Adipose tissue (tissue), 3 donors: ENCODE data around the gene CCNG2. TPM values are rescaled to one million over a fixed set of nuclear protein-coding genes. Genes with fewer than 3 reads are reported as not detected.
"Not testable (repeated sequence)": the region's sequence is repeated elsewhere in the genome, so short reads cannot be mapped to it uniquely, and the experiment has no call there.

Experiments
- H3K27ac ChIP-seq: one replicate; pipeline ENCODE4 v1.5.1; 2013; ENCODE audit warnings: low read depth, low read length
- WGBS, 3 donors: extraction: QIAGEN DNeasy Blood & Tissue Kit; methylation state at CpG; one replicate each; pipeline ENCODE4 v1.1.7; 2013; 5-methylcytosine and 5-hydroxymethylcytosine counted together
- polyA plus RNA-seq, 3 donors: library from polyadenylated mRNA; stranded (reverse); fragments of 200-250 nt; gene quantifications; one replicate each; pipeline ENCODE4 v1.2.3, GENCODE V29; 2013
- donor health status: healthy with polysubstance abuse.
- donor health status: Bipolar disorder and iron deficiency.
- donor health status: healthy.

CCNG2 gene, protein sequence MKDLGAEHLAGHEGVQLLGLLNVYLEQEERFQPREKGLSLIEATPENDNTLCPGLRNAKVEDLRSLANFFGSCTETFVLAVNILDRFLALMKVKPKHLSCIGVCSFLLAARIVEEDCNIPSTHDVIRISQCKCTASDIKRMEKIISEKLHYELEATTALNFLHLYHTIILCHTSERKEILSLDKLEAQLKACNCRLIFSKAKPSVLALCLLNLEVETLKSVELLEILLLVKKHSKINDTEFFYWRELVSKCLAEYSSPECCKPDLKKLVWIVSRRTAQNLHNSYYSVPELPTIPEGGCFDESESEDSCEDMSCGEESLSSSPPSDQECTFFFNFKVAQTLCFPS
- 10 to 100 TPM in 2 of 3 donors, 1 to 10 TPM in 1; 8.9 to 46.9 (median 13.4) TPM for polyA plus RNA-seq

DNA sequence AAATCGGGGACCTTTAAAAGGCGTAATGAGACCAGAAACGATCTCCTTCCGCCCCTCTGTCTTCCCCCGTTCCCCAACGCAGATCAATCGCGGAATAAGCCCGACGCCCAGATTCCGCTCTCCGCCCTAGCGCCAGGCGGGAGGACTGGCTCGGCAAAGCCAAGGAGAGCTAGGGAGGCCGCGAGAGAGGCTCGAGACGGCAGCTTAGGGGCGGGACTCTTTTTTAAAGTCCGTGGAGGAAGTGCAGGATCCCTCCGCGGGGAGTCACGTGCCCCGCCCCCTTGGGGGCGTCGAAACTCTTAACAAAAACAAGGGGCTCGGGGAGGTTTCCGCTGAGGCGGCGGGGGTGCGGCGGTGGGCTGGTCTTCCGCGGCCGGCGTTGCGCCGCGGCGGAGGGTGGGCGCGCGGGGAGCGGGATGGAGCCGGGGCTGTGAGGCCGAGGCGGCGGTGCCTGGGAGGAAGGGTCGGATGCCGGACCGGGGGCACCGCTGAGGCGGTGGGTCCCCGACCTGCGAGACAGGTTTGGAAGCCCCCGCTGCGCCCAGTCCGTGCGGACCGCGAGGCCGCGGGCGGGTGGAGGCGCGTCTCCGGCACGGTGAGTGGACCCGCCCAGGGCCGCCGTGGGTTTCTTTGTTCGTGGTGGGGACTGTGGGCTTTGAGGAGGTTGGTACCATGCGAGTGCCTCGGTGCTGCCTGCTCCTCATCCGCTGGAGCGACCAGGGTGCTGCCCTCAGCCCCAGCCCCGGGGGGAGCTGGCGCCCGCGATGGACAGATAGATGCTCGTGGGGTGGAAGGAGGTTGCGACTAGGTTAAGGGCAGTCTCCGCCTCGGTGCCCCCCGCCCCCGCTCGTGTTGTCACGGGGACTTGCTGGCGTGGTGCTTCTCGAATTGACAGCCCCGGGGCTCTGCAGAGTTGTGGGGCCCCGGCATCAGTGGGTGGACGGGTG is at the start of gene CCNG2:
Gene CCNG2 (plus strand): TSS at position 296 of the 947 bp plus-strand sequence. CDS start 1,326 bp downstream, outside the sequence.
- no peak within 1 kb of the TSS for H3K27ac ChIP-seq
- 0 to 1% (median 1%) methylated on average over 91 to 94 of the region's 94 CpGs for WGBS, 3 donors

DNA sequence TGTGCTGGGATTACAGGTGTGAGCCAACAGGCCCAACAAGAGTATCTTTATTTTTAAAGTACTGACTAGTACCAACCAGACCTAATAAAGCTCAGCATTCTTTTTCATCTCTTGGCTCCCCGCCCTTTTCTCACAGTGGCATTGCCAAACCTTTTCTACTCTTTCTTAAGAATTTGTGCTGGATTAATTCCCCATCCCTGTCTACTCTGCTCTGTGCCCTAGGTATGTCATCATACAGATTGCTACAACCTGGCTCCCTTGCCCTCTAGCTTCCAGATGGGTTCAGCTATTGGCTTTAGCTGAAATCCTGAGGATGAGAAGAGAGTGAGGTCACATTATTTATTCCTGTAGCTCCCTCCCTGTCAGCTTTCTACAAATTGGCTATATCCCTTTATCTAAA is 46.3 kb upstream of the CCNG2 start:
- H3K27ac ChIP-seq = no peak overlapping the region
- WGBS, 3 donors = 84 to 95% (median 93%) methylated on average over 1 of the region's 1 CpG

DNA sequence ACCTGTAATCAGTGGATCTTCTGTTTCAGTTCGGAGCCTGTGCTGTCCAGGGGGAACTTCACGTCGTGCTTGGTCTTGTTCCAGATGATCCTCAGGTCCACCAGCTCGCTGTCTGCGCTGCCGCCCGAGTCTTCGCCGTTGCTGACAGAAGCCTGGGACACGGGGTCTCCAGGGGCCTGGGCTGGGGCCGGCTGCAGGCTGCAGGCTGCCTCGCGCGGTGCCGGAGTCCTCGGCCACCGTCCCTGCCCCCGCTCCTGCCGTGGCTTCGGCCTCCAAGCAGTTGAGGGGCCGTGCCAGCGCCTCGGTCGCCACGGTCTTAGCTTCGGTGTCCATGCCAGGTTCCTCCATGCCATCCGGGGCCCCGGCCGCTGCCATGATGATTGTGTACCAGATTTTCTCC is 43.9 kb upstream of the CCNG2 start:
- no peak overlapping the region for H3K27ac ChIP-seq
- 94 to 96% (median 95%) methylated on average over 29 of the region's 29 CpGs for WGBS, 3 donors

DNA sequence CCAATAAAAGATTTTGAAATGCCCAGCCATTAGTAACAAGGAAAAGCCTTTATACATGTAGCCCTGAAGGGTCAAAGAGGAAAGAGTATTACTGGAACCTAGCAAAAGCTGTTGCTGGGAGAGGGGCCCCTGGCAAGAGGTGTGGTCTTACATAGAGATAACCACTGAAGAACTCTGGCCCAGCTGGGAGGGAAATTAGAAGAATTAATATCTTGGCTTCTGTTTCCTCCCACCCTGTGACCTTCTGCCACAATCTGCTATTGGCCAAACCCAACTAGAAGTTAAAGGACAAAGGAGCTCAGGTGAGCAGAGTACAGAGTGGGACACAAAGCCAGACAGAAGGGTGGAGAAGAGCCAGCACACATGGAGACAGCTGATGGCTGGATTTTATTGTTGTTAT is 39.3 kb upstream of the CCNG2 start:
- no peak overlapping the region for H3K27ac ChIP-seq

GRCh38 chr4:77120886-77121508 is 36.0 kb upstream of the CCNG2 start:
- no peak overlapping the region for H3K27ac ChIP-seq
- 73 to 92% (median 89%) methylated on average over 8 of the region's 8 CpGs for WGBS, 3 donors

DNA sequence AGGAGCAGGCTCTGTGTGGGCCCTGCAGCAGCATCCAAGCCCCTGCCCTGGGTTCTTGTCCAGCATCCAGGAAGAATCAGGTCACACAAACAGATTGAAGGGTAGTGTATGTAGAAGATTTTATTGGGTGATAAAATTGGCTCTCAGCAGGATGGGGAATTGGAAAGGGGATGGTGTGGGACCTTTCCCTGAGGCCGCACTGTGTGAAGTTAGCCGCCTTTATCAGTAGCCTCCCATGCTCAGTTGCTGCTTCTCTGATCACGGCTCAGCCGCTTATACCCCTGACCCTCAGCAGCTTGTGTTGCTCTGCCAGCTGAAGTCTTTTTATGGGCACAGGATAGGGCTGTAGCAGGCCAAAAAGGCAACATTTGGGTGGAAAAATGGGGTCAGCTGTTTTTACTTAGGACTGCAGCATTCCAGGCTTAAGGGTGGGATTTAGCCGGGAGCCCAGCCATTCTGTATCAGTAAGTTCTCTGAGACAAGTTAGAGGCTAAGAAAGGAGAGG is 35.2 kb upstream of the CCNG2 start:
- H3K27ac ChIP-seq = no peak overlapping the region
- 83 to 89% (median 84%) methylated on average over 5 of the region's 5 CpGs for WGBS, 3 donors

DNA sequence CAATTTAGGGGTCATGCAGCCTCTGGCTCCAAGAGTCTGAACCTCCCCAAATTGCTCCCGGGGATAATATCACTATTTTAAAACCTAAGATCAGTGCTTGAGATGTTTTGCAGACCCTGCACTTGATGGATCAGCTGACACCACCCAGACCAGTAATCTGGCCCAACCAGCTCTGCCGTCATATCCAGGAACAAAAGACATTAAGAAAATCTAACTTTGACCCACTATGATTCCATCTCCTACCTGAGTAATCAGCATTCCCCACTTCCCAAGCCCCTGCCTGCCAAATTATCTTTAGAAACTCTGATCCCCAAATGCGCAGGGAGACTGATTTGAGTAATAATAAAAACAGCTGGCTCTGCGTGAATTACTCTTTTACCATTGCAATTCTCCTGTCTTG is 34.4 kb upstream of the CCNG2 start:
- 73 to 79% (median 79%) methylated on average over 4 of the region's 4 CpGs for WGBS, 3 donors
- no peak overlapping the region for H3K27ac ChIP-seq

GRCh38 chr4:77123411-77123810 is 33.6 kb upstream of the CCNG2 start:
- whole genome bisulfite sequencing, 3 donors = 50 to 88% (median 75%) methylated on average over 1 of the region's 1 CpG
- H3K27ac ChIP-seq = no peak overlapping the region

DNA sequence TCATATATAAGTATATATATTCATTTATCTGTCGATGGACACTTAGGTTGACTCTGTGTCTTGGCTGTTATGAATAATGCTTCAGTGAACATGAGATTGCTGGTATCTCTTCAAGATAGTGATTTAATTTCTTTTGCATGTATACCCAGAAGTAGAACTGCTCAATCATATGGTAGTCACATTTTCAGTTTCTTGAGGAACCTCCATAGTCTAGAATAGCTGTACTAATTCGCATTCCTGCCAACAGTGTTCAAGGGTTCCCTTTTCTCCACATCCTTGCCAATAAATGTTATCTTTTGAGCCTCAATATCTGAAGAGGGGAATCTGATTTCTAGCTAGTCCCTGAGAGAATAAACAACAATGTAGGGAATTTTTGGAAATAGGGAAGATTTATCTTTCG is 32.4 kb upstream of the CCNG2 start:
- H3K27ac ChIP-seq = no peak overlapping the region
- WGBS, 3 donors = 60 to 90% (median 86%) methylated on average over 3 of the region's 3 CpGs

GRCh38 chr4:77125961-77126360 is 31.0 kb upstream of the CCNG2 start:
- H3K27ac ChIP-seq = no peak overlapping the region
- 62 to 68% (median 66%) methylated on average over 8 of the region's 8 CpGs for whole genome bisulfite sequencing, 3 donors

DNA sequence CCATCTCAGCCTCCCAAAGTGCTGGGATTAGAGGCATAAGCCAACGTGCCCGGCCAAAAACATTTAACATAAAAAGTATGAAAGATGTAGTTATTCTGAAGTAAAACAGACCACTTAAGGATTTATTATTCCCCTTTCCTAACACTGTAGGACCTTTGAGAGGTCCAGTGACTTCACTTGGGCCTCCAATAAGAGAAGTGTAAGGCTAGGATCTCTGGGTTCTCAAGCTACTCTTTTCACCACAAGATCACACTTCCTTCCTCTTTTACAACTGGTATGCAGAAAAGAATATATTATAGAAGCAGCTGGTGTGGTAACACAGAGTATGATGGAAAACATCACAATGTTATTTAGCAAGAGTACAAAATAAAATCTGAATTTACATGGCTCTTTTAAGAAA is 30.2 kb upstream of the CCNG2 start:
- 61 to 92% (median 67%) methylated on average over 2 of the region's 2 CpGs for WGBS, 3 donors
- H3K27ac ChIP-seq = no peak overlapping the region

DNA sequence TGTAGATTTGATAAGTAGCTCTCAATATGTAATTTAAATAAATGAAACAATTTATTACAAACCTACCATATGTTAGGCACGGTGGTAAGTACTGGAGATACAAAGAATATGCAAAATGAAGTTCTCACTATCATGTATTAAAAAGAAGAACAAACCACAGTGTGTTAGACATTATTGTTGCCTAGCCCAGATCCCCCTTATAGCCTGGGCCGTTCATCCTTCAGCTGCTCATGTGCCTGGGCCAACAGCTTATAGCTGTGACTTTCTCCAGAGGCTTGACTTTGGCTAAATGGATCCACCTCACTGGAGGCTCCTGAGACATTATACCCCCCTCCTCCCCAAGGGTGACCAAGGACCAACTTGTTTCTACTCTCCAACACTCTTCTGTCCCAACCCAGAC is 29.8 kb upstream of the CCNG2 start:
- WGBS, 3 donors = 60 to 83% (median 60%) methylated on average over 2 of the region's 2 CpGs

DNA sequence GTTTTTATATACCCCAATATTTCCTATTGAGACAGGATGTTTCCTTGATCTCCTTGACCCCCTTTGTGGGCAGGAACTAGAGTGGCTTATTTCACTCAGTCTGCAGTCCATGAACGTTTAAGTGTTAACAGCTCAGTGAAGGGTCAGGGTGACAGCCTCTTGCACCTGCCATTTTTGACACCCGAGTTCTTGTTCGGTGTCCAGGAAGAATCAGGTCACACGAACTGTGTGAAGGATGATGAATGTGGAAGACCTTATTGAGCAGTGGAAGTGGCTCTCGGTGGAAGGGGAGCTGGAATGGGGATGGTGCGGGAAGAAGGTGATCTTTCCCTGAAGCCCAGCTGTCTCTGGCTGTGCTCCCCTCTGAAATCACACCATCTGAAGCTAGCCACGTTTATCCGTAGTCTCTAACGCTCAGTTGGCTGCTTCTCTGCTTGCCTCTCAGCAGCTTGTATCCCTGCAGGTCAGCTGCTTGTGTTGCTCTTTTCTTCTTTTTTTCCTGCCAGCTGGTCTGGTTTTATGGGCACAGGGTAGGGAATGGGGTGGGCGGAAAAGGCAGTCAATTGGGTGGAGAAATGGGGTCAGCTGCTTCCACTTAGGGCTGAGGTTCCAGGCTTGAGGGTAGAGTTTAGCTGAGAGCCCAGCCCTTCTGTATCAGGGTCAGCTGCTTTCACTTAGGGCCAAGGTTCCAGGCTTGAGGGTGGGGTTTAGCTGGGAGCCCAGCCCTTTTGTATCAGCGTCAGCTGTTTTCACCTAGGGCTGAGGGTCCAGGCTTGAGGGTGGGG is 29.0 kb upstream of the CCNG2 start:
- WGBS, 3 donors = 58 to 63% (median 63%) methylated on average over 11 of the region's 11 CpGs
- no peak overlapping the region for H3K27ac ChIP-seq

More for the DNA sequence above, 29.8 kb upstream of the CCNG2 start:
- H3K27ac ChIP-seq = no peak overlapping the region

GRCh38 chr4:77132652-77133312 is 24.2 kb upstream of the CCNG2 start:
- no peak overlapping the region for H3K27ac ChIP-seq
- WGBS, 3 donors = 68 to 82% (median 69%) methylated on average over 1 of the region's 1 CpG

- not testable (repeated sequence) for H3K27ac ChIP-seq
- 38 to 80% (median 45%) methylated on average over 6 of the region's 6 CpGs for WGBS, 3 donors
Measured at GRCh38 chr4:77137448-77137847, 19.6 kb upstream of the CCNG2 start.

GRCh38 chr4:77141964-77142645 is 14.9 kb upstream of the CCNG2 start:
- WGBS, 3 donors = 36 to 82% (median 79%) methylated on average over 6 of the region's 6 CpGs
- no peak overlapping the region for H3K27ac ChIP-seq

DNA sequence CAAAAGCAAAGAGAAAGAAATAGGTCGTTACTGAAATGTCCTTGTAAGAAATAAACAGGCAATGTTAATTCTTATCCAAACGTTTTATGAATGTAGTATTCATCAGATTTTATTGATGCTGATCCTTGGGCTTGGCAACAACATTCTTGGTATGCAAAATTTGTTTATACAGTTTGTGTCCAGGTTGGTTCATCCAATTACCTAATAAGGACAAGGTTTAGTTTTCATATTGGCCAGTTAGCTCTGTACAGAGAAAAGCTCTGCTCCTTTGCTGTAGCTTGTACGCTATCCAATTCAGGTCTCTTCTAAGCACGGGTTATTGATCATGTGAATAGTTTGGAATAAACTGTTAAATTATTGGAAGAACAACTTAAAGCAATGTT is 14.4 kb upstream of the CCNG2 start:
- H3K27ac ChIP-seq = no peak overlapping the region
- 48 to 84% (median 77%) methylated on average over 4 of the region's 4 CpGs for WGBS, 3 donors
